GM12873 (cell line): ENCODE measurements around the gene STRIP2.

Source experiments
- CTCF ChIP-seq: IDR thresholded peaks from 2 replicates; pipeline ENCODE4 v1.5.1; 2012; ENCODE audit warnings: low read depth, mild to moderate bottlenecking, moderate library complexity, low read length, control low read depth; ENCODE audit not compliant: insufficient read depth; ENCODE audit errors: missing control alignments

Gene STRIP2

GRCh38 chr7:129433847-129434674 is at the start of gene STRIP2:
Gene STRIP2, plus strand, starts transcription at chr7:129434432. Its CDS starts 41 bp downstream, at chr7:129434473.
- TF ChIP-seq CTCF, result no peak

GRCh38 chr7:129385116-129385515 is 49.1 kb upstream of the STRIP2 start:
- no peak for TF ChIP-seq CTCF

GRCh38 chr7:129385598-129385997 is 48.6 kb upstream of the STRIP2 start:
- no peak for TF ChIP-seq CTCF

- no peak for TF ChIP-seq CTCF
Measured at GRCh38 chr7:129386506-129386905, 47.7 kb upstream of the STRIP2 start.

GRCh38 chr7:129387537-129387936 is 46.7 kb upstream of the STRIP2 start:
- TF ChIP-seq CTCF, result no peak

- TF ChIP-seq CTCF, result no peak
Measured at GRCh38 chr7:129388333-129389098, 45.7 kb upstream of the STRIP2 start.

- no peak for TF ChIP-seq CTCF
Measured at GRCh38 chr7:129389829-129390228, 44.4 kb upstream of the STRIP2 start.
